Activated gamma-delta T cell (primary cell): ENCODE data around the gene CDK5RAP3.

ENCODE experiments used
- DNase-seq: peaks from one replicate; lab custom pipeline; 2025; lab: John Stamatoyannopoulos, UW

CDK5RAP3 gene

DNA sequence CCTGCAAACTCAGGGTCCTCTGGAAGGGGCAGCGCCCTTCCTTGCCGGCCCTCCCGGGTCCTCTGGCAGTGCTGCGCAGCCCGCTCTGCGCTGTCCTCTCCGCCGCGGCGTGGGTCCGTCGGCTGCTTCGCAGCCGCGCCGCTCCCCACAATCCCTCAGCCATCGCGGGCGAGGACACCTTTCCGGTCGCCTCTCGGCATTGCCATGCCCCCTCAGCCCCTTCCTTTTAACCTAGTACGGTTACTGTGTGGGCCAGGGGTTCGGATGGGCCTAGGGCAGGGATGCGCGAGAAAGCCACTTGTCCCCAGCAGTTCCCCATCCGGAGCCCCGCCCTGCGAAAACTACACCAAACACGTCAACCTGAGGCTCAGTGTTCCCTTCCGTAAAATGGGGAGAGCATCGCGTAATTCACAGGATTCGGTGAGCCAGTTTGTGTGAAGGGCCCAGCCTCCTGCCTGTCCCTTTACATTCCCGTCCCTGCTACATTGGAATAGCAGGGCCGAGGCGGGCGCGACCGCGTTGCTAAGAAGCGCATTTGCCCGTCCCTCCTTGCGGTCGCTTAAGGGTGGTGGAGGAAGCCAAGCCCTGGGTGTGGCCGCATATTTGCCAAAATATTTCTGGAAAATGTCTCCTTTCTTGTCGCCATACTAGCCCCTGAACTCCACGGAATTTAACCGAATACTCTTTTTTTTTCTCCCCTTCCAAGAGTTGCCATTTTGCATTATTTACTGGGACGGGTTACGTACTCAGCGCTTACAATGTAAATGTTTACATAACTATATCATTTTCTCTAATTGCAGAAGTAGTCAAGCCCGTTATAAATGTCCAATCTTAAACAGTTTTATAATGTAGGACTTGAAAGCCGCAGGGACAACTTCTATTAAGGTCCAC, 53.5 kb downstream of the CDK5RAP3 start:
- DNase-seq = peak; percentile 36

GRCh38 chr17:48025040-48025903, 54.4 kb downstream of the CDK5RAP3 start:
- DNase-seq = peak; percentile 94

DNA sequence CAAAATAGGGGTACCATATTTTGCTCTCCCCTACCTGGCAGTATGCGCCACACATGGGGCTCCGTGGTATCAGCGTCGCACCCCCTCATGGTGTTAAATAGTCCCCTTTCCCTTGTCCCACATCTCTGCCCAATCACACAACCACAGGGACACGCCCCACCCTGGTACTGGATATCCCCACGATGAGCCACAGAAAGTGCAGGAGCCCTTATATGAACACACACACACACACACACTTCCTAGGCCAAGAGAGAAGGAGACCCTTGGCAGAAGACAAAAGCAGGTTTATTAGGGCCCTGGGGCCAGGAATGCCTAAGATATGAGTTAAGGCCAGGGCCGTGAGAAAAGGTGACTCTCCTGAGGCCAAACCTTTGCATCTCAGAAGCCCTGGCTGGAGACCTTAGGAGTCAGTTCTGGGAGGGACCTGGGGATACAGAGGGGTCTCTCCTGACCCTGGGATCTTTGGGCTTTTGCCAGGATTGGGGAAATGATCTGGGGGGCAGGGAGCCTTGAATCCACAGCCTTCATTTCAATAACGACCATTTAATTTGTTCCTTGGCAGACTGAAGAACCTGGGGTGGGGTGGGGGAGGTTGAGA, 55.1 kb downstream of the CDK5RAP3 start:
- no peak for DNase-seq

- DNase-seq = peak; percentile 28
Measured at GRCh38 chr17:48026502-48027321, 55.8 kb downstream of the CDK5RAP3 start.

GRCh38 chr17:48027322-48027981, 56.5 kb downstream of the CDK5RAP3 start:
- no peak for DNase-seq

DNA sequence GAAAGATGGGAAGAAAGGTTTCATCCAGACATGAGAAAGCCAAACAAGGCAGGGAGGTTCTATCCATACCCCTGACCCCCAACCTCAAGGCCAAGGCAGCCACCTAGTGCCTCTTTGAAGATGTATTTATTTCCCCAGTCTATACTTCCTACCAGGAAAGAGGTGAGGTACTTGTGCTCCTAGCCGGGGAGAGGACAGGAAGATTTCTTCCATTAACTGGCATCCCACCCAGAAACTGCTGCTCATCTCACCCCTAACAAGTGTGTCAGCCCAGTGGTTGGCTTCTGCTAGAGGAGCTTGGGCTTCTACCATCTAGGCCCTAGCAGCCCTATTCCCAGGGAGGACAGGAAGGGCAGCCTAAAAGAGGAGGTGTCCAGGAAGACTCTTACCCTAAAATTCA, 57.8 kb downstream of the CDK5RAP3 start:
- no peak for DNase-seq

GRCh38 chr17:48030531-48030930, 59.6 kb downstream of the CDK5RAP3 start:
- no peak for DNase-seq
